GM19452 (cell line): Measurements from ENCODE around the gene HSPA12A.
"Not testable (repeated sequence)": the region's sequence is repeated elsewhere in the genome, so short reads cannot be mapped to it uniquely, and the experiment has no call there.

ENCODE experiments used
- ATAC-seq: cut with Tn5 transposase; IDR thresholded peaks from one replicate; pipeline ENCODE4 v1.9.1; 2021; ENCODE audit not compliant: unreplicated experiment

HSPA12A gene

DNA sequence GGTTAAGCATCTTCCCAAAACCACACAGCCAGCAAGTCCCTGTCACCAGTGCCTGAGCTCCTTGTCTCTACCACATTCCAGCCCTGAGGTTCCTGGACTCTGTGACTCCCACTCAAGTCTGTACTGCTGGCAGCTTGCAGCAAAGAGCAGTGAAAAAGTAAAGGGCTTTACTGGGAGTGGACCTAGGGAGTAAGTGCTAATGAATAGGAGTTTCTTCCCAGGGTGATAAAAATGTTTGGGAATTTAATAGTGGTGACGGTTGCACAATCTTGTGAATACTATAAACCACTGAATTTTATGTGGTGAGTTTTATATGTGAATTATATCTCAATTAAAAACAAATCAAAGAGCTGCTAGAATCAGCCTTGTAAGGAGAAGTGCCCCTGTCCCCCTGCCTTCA, 22.6 kb downstream of the HSPA12A start:
- ATAC-seq: no peak

DNA sequence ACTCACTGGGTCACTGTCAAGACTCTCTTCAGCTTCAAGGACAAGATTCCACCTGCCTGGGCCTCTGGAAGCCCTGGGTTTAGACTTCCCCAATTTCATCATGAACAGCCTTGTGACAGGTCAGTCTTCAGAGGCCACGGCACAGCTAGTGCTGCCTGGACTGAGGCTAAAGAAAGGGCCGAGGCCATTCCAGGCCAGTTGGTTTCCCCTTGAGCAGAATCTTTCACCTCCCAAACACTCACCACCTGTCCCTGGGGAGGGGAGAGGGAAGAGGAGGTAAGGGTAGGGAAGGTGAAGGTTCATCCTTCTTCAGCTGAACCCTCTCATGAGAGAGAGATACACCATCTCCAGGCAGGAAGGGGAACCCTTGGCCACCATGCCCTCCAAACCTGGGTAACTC, 24.3 kb downstream of the HSPA12A start:
- no peak for ATAC-seq

DNA sequence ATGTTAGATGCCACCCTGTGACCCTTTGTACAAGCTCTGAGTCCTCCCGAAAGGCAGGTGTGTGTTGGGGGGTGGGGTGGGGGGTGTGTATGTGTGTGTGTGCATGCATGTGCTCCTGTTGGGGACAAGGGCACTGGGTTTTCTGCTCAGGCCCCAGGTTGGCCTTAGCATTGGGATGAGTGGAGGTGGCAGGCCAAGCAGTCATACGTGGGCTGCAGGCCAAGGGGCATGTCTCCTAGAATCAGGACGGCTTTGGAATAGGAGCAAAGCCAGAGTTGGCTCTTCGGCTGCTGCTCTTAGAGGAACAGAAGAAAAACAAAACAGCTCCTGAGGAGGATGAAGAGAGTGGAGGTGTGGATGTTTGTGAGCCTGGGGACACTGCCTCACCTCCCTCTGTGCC, 26.0 kb downstream of the HSPA12A start:
- ATAC-seq: no peak

DNA sequence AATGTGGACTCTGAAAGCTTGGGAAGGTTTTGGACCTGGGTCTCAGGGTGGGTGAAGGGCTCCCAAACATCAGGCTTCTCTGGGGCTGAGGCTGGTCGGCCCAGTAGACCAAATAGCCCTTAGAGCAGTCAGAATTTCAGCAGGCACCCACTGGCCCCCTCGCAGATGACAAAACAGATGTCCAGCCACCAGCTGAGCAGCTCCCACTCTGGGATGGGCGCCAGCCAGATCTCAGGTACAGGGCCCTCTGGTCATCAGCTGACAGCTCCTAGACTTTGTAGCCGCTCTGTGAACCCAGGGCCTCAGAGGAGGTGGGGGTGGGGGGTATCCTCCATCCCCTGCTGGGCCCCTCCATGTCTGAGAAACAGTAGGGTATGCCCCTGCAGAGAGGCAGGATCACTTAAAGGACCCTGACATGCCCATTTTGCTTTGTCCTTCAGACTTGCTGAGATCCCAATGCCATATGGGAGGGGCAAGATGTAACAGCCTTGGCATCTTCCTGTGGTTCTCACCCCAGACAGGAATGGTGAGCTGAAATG, 26.5 kb downstream of the HSPA12A start:
- no peak for ATAC-seq

DNA sequence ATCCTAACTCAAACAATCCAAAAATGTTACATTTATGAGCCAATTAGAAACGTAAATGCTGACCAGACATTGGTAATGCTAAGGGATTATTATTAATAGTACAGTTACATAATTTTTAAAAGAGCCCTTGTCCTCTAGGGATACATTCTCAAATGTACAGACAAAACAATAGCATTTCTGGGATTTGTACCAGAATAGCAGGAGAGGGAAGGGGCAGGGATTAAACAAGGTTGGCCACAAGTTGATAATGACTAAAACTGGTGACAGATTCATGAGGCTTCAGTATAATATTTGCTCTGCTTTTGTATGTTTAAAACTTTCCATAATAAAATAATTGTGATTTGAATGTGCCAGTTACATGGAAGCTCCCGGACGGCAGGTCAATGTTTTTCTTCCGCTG, 27.0 kb downstream of the HSPA12A start:
- ATAC-seq: no peak

DNA sequence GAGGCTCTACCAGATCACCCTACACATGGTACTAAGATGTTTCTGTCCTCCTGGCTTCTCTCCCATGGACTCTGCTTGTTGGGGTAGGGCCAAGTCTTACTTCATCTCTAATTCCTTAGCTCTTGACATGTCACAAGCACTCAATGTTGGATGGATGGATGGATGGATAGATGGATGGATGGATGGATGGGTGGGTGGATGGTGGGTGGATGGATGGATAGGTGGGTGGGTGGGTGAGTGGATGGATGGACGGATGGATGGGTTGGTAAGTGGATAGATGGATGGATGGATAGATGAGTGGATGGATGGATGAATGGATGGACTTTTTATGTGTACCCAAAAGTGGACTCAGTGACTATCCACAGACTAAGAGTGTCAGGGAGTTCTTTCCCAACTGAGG, 28.5 kb downstream of the HSPA12A start:
- ATAC-seq: no peak

DNA sequence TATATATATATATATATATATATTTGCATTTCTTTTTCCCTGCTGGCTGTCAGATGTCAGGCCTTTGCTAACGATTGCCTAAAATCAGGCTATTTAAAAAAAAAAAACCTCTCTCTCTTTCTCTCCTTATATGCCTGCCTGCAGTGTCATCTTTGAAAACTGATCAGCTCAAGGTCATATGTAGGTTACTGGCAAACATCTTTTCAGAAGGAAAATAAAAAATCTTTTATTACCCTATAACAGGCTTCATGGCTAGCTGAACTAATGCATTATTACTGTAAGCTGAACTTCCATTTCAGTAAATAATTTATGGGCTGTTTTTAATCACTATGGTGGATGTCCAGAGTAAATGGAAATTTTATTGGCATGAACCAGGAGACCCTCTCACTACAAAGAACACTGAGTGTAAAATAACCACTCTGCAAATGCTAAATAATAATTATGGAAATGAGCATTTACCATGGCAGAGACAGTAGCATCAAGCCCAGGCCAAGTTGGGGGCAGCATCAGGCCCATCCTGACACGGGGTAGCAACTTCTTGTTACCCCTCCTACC, 29.3 kb downstream of the HSPA12A start:
- ATAC-seq: no peak

DNA sequence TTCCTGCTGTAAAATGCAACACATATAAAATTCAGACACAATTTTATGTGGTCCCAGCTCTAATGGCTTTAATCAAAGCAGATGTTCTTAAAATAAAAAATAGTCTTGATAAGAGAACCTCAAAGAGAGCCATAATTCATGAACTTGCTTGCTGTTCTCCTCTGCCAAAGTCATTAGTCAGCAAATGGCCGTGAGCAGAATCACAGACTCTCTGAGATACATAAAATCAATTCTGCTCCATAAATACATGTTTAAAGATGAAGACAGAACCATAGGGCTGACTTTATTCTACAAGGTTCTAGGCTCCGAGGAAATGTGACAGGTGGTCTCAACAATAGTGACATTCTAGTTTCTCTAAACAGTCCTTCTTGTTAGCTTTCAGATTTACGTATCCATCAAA, 29.8 kb downstream of the HSPA12A start:
- no peak for ATAC-seq

DNA sequence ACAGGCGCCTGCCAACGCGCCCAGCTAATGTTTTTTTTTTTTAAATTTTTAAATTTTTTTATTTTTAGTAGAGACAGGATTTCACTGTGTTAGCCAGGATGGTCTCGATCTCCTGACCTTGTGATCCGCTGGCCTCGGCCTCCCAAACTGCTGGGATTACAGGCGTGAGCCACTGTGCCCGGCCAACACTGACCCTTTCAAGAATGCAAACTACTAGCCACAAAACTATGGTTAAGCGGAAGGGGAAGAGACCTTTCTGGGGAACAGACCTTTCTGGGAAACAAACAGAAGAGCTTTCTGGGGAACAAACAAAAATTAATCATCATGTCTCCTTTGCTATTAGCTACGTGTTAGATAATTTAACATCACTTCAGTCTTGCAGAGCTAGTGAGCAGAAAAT, 30.6 kb downstream of the HSPA12A start:
- not testable (repeated sequence) for ATAC-seq

DNA sequence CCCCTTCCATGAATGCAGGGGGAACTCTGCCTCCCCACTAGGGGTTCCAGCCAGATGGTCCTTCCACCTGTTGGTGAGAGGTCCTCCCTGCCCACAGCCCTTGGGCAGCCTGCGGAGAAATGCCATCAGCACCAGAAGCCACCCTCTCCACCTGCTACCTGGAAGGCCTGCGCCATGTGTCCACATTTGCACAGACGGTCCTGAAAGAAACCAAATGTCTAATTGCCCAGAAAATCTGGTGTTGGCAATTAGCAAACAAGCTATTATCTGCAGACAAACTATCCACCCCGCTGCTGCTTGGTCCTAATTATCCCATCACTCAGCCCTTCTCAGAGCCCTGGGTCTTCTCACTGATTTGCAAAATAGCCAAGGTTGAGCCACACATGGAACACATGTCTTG, 32.3 kb downstream of the HSPA12A start:
- ATAC-seq: no peak

DNA sequence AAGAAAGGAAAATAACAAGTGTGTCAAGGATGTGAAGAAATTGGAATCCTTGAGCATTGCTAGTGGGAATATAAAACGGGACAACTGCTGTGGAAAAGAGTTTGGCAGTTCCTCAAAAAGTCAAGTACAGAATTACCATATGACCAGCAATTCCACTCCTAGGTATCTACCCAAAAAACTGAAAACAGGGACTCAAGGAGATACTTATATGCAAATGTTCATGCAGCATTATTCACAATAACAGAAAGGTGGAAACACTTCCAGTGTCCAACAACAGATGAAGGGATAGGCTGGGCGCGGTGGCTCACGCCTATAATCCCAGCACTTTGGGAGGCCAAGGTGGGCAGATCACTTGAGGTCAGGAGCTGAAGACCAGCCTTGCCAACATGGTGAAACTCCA, 33.5 kb downstream of the HSPA12A start:
- ATAC-seq: no peak

DNA sequence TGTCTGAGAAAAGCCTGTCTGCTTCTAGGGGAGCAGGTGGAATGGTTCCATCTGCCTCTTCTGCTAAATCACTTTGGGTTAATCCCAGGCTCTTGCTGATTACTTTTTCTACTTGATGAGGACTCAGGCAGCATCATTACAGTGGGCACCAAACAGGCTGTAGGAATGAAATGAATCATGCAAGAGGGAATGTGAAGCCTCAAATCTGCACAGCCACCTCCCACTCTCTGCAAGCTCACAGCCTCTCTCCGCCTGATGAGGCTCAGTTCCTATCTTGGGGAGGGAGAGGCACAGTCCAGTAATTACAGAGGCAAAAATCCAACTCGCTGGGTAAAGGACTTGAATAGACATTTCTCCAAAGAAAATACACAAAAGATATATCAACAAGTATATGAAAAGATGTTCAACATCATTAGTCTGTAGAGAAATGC, 34.0 kb downstream of the HSPA12A start:
- ATAC-seq: no peak

DNA sequence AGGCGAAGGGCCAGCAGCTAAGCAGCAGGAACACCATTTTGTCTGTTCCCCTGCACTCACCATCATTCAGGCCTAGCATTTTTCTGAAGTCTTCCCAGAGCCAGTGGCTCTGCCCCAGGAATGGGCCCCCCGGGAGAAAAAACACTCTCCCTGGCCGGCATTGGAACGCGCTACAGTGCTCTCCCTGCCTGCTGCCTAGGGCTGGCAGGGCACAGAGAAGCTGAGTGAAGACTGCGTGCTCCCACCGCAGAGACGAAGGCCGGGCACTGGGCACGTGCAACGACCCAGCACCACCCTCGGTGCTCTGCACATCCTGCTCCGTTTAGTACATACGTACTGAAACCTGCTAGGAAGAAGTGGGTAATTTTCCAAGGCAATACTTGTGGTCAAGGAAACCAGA, 34.4 kb downstream of the HSPA12A start:
- ATAC-seq: no peak

DNA sequence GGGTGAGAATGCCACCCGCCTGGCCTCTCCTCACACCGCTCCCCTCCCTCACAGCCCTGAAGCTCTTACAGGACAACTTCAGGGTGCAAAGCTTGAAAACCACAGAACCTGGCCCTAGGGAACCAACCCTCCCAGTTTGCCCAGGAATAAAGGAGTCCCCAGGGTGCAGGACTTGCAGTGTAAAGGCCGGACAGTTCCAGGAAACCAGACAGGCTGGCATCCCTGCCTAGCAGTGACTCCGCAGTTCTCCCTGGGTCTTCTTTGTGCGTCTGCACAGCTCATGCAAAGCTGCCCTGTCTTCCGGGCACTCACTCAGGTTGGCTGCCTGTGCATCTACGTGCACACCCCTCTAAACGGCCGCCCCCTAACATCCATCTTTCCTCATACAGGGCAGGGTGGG, 36.1 kb downstream of the HSPA12A start:
- no peak for ATAC-seq

DNA sequence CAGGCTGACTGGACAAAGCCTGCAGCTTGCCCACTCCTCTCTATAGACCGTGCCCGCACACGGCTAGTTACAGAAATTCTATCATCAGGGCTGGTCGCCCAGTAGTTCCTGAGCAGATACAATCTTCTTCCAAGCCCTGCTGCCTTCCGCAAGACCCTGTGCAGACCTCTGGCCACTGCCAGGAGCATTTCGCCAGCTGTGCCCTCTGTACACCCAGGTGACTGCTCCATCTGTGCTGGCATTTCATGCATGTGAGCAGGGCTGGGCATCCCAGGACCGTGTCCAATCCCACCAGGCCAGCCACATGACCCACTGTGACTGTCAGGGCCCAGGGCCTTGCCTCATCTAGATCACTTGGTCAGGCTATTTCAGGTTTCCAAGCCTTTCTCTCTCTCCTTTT, 36.9 kb downstream of the HSPA12A start:
- no peak for ATAC-seq

DNA sequence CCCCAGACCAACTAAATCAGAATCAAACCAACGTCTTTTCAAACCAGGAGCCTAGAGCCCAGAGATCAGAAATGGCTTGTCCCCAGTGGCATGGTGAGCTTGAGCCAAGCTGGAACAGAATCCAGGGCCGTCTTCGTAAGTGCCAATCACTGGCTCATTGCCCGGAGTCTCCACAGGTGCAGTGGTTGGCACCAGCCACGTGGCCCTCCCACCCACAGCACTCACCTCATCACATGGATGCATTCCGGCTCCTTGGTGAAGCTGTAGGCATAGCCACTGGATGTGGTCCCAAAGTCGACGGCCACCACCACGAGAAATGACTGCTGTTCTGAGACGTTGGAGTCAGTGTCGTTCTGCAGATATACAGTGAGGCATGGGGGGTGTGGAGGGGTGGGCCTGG, 37.4 kb downstream of the HSPA12A start:
- no peak for ATAC-seq

DNA sequence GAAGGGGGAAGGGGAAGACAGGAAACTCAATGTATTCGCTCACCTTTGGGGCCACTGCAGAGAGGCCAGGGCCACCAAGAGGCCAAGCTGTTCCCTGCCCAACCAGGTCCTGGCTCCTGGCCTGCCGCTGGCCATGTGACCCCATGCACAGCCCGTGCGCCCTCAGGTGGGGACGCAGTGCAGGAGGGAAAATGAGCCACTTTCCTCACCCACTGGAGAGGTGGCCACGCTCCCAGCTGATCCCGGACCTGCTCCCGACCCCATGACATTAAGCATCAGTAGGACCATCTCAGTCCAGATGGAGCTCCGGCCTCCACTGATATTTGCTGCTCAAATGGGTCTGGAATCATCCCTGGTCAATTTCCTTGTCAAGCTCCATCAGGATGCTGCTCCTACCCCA, 40.2 kb downstream of the HSPA12A start:
- ATAC-seq: no peak

DNA sequence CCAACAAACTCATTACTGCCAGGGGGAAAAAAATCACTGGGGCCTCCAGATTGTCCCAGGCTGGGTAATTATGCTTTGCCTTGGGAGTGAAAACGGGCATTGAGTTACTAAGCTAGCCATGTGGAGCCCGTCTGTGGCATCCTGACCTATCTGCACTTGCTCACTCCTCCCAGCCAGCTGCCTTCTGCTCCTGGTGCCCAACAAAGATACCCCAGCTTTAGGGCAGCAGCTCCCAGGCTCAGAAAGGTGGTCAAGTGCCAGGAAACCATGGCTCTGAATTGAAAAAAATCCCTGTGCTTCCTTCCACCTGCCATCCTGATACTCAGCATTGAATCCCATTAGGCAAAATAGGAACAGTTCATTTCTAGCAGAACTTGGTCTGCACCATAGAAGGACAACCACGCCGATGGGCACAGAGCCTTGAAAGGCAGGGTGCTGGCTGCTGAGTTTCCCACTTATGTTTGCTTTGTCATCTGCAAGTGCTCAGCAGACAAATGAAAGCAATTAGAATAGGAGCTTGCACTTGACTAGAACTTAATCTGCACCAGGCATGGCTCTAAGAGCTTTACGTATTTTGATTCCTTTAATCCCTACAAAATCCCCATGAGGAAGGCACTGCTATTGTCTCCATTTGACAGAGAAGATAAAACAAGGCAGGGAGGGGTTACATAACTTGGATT, 42.8 kb downstream of the HSPA12A start:
- ATAC-seq: no peak

DNA sequence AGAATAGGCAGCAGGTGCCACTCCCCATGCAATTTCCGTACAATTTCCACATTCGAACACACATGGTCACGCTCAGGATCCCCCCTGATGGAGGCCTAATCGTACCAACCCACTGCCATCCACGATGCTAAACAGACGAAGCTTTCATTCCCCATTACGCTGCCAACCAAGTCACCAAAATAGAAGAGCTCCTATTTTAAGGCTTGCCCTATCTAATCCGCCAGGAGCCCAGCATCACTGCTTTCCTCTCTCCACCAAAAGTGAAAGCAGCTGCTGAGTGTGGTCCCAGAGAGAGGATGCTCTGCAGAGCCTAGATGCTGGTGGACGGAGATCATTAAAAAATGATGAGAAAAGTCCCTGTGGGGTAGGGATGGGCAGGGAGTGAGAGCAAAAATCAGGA, 43.3 kb downstream of the HSPA12A start:
- no peak for ATAC-seq

DNA sequence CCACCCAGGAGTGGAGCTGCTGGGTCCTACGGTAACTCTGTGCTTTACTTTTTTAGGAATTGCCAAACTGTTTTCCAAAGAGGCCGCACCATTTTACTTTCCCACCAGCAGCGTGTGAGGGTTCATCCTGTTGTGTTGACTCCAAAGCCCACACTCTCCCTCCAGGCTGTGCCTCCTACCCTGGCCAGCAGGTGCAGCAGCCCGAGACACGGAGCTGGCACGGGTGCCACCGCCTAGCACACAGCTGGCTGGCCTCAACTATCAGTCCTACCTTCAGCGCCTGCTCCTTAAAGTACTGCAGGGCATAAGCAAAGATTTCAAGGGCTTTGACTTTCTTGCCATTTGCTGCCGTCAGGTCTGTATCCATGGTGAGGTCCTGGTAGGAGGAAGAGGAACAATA, 44.0 kb downstream of the HSPA12A start:
- ATAC-seq: no peak

DNA sequence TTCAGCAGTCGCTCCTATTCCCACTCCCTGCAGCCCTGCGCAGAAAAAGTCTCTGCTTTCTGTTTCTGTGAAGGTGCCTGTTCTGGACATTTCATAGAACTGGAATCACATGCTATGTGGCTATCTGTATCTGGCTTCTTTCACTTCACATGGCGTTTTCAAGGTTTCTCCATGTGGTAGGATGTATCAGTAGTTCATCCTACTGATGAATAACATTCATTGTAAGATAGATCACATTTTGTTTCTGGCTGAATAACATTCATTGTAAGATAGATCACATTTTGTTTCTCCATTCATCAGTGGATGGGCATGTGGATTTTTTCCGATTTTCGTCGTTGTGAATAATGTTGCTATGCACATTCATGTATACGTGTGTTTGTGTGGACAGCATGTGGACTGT, 44.5 kb downstream of the HSPA12A start:
- no peak for ATAC-seq

DNA sequence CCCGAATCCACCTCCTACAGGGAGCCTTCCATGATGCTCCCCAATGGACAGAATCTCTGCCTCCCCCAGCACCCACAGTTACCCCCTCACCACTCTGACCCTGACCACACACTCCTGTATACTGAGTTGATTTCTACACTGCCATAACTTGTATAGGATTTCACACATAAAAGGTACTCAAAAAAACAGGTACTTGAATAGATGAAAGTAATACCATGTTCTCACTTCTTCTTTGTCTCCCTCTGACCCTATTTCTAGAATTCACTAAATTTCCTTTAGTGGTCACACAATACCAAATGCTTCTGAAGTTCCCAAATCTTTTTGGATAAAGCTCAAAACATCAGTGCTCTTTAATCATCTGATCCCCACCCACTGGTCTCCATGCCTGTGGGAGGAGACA, 45.4 kb downstream of the HSPA12A start:
- ATAC-seq: no peak

DNA sequence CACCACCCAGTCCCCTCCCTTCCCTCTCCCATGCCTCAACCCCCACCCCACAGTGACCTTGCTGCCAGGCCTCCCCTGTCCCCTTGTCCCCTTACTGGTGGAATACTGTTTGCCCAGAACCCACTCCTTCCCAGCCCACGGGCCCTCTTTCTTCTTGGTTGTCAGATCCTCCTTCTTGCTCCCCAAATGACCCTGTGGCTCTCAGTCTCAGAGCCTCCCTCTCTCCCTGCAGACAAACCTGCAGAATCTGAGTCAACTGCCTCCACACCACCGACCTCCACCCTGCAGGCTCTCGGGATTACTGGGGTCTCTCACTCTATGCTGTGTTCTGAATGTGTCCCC, 47.5 kb downstream of the HSPA12A start:
- ATAC-seq: no peak
